K562 (cell line): ENCODE results near the gene ADAP1. TPM values are rescaled to one million over a fixed set of nuclear protein-coding genes. Genes with fewer than 3 reads are reported as not detected.

Experiments
- ATAC-seq: fragments of 200-7000 bp; cut with Tn5 transposase; 3 replicates; pipeline ENCODE4 v1.9.1; 2020; ENCODE audit warnings: moderate library complexity
- BruUV-seq: library from RNA; stranded (reverse); fragments of 400-500 nt; replicated peaks from 2 replicates; lab custom pipeline; 2021; lab: Mats Ljungman, UMichigan
- CTCF ChIA-PET: fragments of 300-600 bp; formaldehyde crosslinking; extraction: SDS; loops from one replicate; lab custom pipeline; 2021; ENCODE audit warnings: low intra/inter-chr PET ratio; lab: Yijun Ruan, JAX
- POLR2A ChIA-PET: fragments of 300-600, 350-650 bp; sonication (Branson Sonifier 250); formaldehyde crosslinking; extraction: SDS; loops from one replicate; lab custom pipeline; 2021; ENCODE audit warnings: antibody characterized with exemption, inconsistent platforms; lab: Yijun Ruan, JAX
- DNase-seq, 4 experiments: peaks; one replicate each; pipeline versions ENCODE4 v3.0.0 to v3.0.0-alpha.2; 2011 to 2018; ENCODE audit warnings: low spot score in 3 of 4, mixed read lengths in 3 of 4; ENCODE audit errors: extremely low read depth in 1 of 4
- FAIRE-seq: peaks from 2 replicates; lab custom pipeline; 2011; peaks lifted over from hg19 to GRCh38; lab: Jason Lieb, UNC
- H2AFZ ChIP-seq: 2 replicates; pipeline ENCODE4 v1.6.0; 2011; ENCODE audit warnings: low read depth, low read length, control low read depth, inconsistent platforms
- H3K27ac ChIP-seq: fragments of 200-600 bp; 3 replicates; pipeline ENCODE4 v1.8.0; 2011; ENCODE audit warnings: low read depth, mild to moderate bottlenecking, control low read depth, inconsistent platforms, low read length, moderate library complexity, mixed read lengths; ENCODE audit errors: extremely low read depth
- H3K27me3 ChIP-seq, 2 experiments: fragments of 300-600 bp in 1 of 2; 2 replicates in 1 of 2; 3 replicates in 1 of 2; pipeline versions ENCODE4 v1.6.0 to v1.8.0; 2011; ENCODE audit warnings: inconsistent platforms in 2 of 2, low read length in 2 of 2, mild to moderate bottlenecking in 1 of 2, mixed read lengths in 1 of 2, moderate library complexity in 1 of 2; ENCODE audit not compliant: control insufficient read depth in 2 of 2, insufficient read depth in 2 of 2
- H3K36me3 ChIP-seq: fragments of 300-600 bp; 3 replicates; pipeline ENCODE4 v1.8.0; 2011; ENCODE audit warnings: mild to moderate bottlenecking, low read length, inconsistent platforms; ENCODE audit not compliant: control insufficient read depth, insufficient read depth
- H3K4me1 ChIP-seq, 2 experiments: fragments of 200-600 bp in 1 of 2; replicated peaks in 1 of 2; 2 replicates in 1 of 2; 3 replicates in 1 of 2; pipeline versions ENCODE4 v1.5.1 to v1.8.0; 2011; ENCODE audit warnings: inconsistent platforms in 2 of 2, low read length in 2 of 2, mild to moderate bottlenecking in 1 of 2, mixed read lengths in 1 of 2, moderate library complexity in 1 of 2; ENCODE audit not compliant: control insufficient read depth in 2 of 2, insufficient read depth in 2 of 2
- H3K4me2 ChIP-seq: 2 replicates; pipeline ENCODE4 v1.6.1; 2011; ENCODE audit warnings: low read length, control low read depth, inconsistent platforms, mixed read lengths; ENCODE audit not compliant: insufficient read depth
- H3K4me3 ChIP-seq: fragments of 200-600 bp; sonication (generic), shearing (Covaris generic); 2 replicates; pipeline ENCODE4 v1.5.1; 2016; ENCODE audit warnings: control low read depth, inconsistent platforms
- H3K79me2 ChIP-seq: fragments of 200-600 bp; 3 replicates; pipeline ENCODE4 v1.8.0; 2011; ENCODE audit warnings: low read length, inconsistent platforms; ENCODE audit not compliant: control insufficient read depth, insufficient read depth
- H3K9ac ChIP-seq, 2 experiments: 2 replicates each; pipeline versions ENCODE4 v1.6.0 to v1.6.1; 2011; ENCODE audit warnings: low read depth in 2 of 2, low read length in 2 of 2, control low read depth in 1 of 2, inconsistent platforms in 1 of 2, mild to moderate bottlenecking in 1 of 2, mixed read lengths in 1 of 2; ENCODE audit not compliant: insufficient read depth in 1 of 2
- H3K9me1 ChIP-seq: one replicate; pipeline ENCODE4 v1.6.0; 2011; ENCODE audit warnings: inconsistent platforms, mild to moderate bottlenecking, low read length, moderate library complexity; ENCODE audit not compliant: control insufficient read depth, insufficient read depth
- H3K9me3 ChIP-seq: replicated peaks from 2 replicates; pipeline ENCODE4 v1.5.1; 2011; ENCODE audit warnings: low read depth, low read length, inconsistent platforms; ENCODE audit not compliant: control insufficient read depth, insufficient read depth
- H4K20me1 ChIP-seq: replicated peaks from 2 replicates; pipeline ENCODE4 v1.6.1; 2011; ENCODE audit warnings: low read length, inconsistent platforms, mixed read lengths; ENCODE audit not compliant: control insufficient read depth, insufficient read depth
- POLR2G ChIP-seq: fragments of 200-400 bp; formaldehyde crosslinking; IDR thresholded peaks from 2 replicates; pipeline ENCODE4 v1.6.1; 2017; ENCODE audit warnings: low read depth, mild to moderate bottlenecking, antibody characterized with exemption, low read length, moderate library complexity
- RBFOX2 ChIP-seq: fragments of 200-400 bp; formaldehyde crosslinking; IDR thresholded peaks from 2 replicates; pipeline ENCODE4 v1.6.1; 2017; ENCODE audit warnings: low read depth, mild to moderate bottlenecking, low read length, moderate library complexity
- RBM22 ChIP-seq: fragments of 200-400 bp; formaldehyde crosslinking; IDR thresholded peaks from 2 replicates; pipeline ENCODE4 v1.6.1; 2018; ENCODE audit warnings: low read length, low read depth; ENCODE audit not compliant: poor library complexity, severe bottlenecking
- SP1 ChIP-seq: sonication (generic); formaldehyde crosslinking; IDR thresholded peaks from 2 replicates; pipeline ENCODE4 v1.8.1; 2022; ENCODE audit warnings: mild to moderate bottlenecking, missing genetic modification reagents
- whole genome bisulfite sequencing: fragments of 100-300 bp; shearing (Covaris generic); methylation state at CpG from one replicate; pipeline ENCODE4 v1.1.6; 2016; ENCODE audit warnings: low coverage, mixed read lengths; ENCODE audit not compliant: insufficient coverage; ENCODE audit errors: missing lambda C conversion rate; 5-methylcytosine and 5-hydroxymethylcytosine counted together
- in situ Hi-C: fragments of 300-500 bp; cut with MboI; formaldehyde crosslinking; loops from 4 replicates; pipeline ENCODE4 v1.15.0; 2018; ENCODE audit warnings: inconsistent platforms, mixed read lengths
- intact Hi-C: fragments of 100-400 bp; cut with micrococcal nuclease; formaldehyde crosslinking; loops from 2 replicates; pipeline ENCODE4 v1.14.2; 2022
- polyA plus RNA-seq, 8 experiments: library from polyadenylated mRNA; depleted of rRNA in 4 of 8; stranded (reverse) in 5 of 8; unstranded in 3 of 8; fragments of >200 nt; fragmentation: Nextera tagmentation in 2 of 8; fragmentation: Illumina TruSeq in 1 of 8; extraction: Ambion mirVana in 2 of 8; extraction: Trizol in 1 of 8; gene quantifications; 2 replicates each; pipeline versions ENCODE4 v1.2.1 to v1.2.3, GENCODE V29; 2011 to 2014; ENCODE audit warnings: inconsistent platforms in 1 of 8, missing spikeins in 1 of 8
- total RNA-seq, 7 experiments: library from RNA; depleted of rRNA in 6 of 7; stranded (reverse); fragments of >200 nt in 6 of 7; fragmentation: Illumina TruSeq in 2 of 7; extraction: Trizol in 2 of 7; gene quantifications; 2 replicates each; pipeline versions ENCODE4 v1.2.1 to v1.2.3, GENCODE V29; 2011 to 2021; ENCODE audit warnings: low replicate concordance in 1 of 7
- TF ChIP-seq, protein P1 (sequence below): sonication (generic); formaldehyde crosslinking; IDR thresholded peaks from 2 replicates; pipeline ENCODE4 v1.8.1; 2023; ENCODE audit warnings: mild to moderate bottlenecking, missing genetic modification reagents

ADAP1 gene
- total and polyA plus RNA-seq, 9 of the 15 experiments (the other 6 are each of a cell fraction or from before 2014, with no cell fraction given), result 0.27 to 1.4 (median 0.52) TPM; not detected in 3

DNA sequence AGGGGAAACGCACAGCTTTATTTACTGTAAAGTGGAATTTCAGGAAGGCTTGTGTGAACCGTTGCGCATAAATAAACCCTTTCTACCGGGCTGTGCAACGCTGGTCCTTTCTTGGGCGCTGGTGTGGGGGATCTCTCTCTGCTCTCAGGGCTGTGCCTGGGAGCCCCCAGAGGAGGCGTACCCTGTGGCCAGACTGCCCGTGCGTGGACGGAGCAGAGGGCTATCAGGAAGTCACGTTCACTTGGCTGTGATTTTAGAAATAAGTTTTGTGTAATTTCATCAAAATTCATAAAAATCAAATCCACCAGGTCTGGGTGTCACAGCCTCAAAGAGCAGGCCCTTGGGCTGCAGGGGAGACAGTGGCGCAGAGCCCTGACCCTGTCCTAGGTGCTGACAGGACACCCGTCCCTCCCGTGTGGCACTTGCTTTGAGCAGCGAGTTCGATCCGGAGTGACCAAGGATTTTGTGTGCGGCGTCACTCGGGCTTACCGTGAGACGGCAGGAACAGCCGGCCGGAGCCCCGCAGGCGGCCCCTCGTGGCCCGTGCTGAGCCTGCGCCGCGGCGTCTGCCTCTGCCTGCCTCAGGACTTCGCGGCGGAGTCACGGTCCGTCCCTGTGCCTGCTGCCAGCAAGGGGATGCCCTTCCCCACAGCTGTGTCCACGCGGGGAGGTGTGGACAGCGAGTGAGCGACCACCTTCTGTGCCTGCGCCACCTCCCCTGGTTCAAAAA is 58.0 kb downstream of the ADAP1 start (continued):
- TF ChIP-seq SP1 (CRISPR knock-in tag) (no peak), RBFOX2 (0 out of 2 replicates have a peak, but pooled peaks have one; percentile 3)
- TF ChIP-seq, protein P1, sequence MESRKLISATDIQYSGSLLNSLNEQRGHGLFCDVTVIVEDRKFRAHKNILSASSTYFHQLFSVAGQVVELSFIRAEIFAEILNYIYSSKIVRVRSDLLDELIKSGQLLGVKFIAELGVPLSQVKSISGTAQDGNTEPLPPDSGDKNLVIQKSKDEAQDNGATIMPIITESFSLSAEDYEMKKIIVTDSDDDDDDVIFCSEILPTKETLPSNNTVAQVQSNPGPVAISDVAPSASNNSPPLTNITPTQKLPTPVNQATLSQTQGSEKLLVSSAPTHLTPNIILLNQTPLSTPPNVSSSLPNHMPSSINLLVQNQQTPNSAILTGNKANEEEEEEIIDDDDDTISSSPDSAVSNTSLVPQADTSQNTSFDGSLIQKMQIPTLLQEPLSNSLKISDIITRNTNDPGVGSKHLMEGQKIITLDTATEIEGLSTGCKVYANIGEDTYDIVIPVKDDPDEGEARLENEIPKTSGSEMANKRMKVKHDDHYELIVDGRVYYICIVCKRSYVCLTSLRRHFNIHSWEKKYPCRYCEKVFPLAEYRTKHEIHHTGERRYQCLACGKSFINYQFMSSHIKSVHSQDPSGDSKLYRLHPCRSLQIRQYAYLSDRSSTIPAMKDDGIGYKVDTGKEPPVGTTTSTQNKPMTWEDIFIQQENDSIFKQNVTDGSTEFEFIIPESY (CRISPR knock-in tag), result peak; percentile 59; the same call in 1 of the 2 replicates

DNA sequence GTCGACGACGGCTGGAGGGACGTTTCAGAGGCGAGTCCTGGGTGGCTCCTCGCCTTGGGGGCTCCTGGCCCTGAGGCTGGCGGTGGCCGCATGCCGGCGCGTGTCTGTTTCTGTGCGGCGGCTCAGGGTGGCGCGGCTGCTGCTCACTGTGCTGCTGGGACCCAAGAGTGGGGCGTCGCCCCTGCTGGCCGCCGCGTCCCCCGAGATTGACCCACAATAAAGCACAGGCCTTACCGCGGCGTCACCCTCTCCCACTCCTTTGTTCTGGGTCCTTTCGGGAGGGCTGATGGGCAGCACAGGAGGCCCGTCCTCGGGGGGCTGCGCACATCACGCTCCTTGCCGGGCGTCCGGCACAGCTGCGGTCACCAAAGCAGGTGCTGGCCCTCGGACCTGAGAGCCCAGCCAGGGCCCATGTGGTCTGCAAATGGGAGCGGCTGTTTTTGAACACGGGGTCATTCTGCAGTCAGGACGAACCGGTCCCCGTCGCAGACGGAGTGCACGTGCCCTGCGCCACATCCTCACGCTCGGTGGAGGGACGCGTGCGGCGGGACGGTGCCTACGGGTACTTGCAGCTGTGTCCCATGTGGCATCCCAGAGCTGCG is 58.9 kb downstream of the ADAP1 start:
- Histone ChIP-seq H3K4me1 (peaks cover 9 to 58% of the 10 kb centered on the region in 2 experiments; a peak in 4 of 5 replicates), H3K27me3 (no peaks in the 10 kb centered on the region), H3K9me1 (no peaks in the 10 kb centered on the region), H3K9ac (no peak overlapping the region; a peak in 1 of 4 replicates), H2AFZ (no peak overlapping the region), H3K79me2 (no peaks in the 10 kb centered on the region; the same call in 2 of the 3 replicates), H4K20me1 (no peaks in the 10 kb centered on the region; the same call in 1 of the 2 replicates), H3K9me3 (no peaks in the 10 kb centered on the region), H3K4me3 (no peak overlapping the region), H3K4me2 (no peak overlapping the region), H3K36me3 (peaks cover 77% of the 10 kb centered on the region; the same call in 2 of the 3 replicates), H3K27ac (no peak overlapping the region)
- BruUV-seq, result no TSS peak
- ATAC-seq (no peak), DNase-seq (no peak), FAIRE-seq (no peak)
- ChIA-PET POLR2A (interaction anchor here (0.6 to 0.7 kb wide), 3 partner anchors 13 to 618 kb away, joined by 3 to 4 read pairs (median 3); partner anchors contain the start of gene GET4), CTCF (no interaction called here)
- in situ Hi-C loops, result no loop called here
- intact Hi-C loops, result no loop called here
- WGBS, result 95% methylated on average over 27 of the region's 52 CpGs
- TF ChIP-seq RBM22 (peak; percentile 54), POLR2G (peak; percentile 62)
